Progenitor cell of endocrine pancreas (in vitro differentiated cells): ENCODE data around the gene ASCL3. TPM values are rescaled to one million over a fixed set of nuclear protein-coding genes. Genes with fewer than 3 reads are reported as not detected.
"Not testable (repeated sequence)": the region's sequence is repeated elsewhere in the genome, so short reads cannot be mapped to it uniquely, and the experiment has no call there.

Experiments
- DNase-seq: peaks from one replicate; pipeline ENCODE4 v3.0.0; 2021; ENCODE audit warnings: low spot score; ENCODE audit not compliant: unreplicated experiment
- H3K27ac Mint-ChIP-seq: 2 replicates; pipeline ENCODE4 v1.8.0; 2021; ENCODE audit warnings: mild to moderate bottlenecking, moderate library complexity, mixed read lengths
- H3K27me3 Mint-ChIP-seq: 2 replicates; pipeline ENCODE4 v1.8.0; 2021; ENCODE audit warnings: mixed read lengths
- H3K36me3 Mint-ChIP-seq: 2 replicates; pipeline ENCODE4 v1.8.0; 2022; ENCODE audit warnings: mixed read lengths; ENCODE audit not compliant: insufficient read depth
- H3K4me1 Mint-ChIP-seq: 2 replicates; pipeline ENCODE4 v1.8.0; 2021; ENCODE audit warnings: low read depth, mixed read lengths
- H3K4me3 Mint-ChIP-seq: 2 replicates; pipeline ENCODE4 v1.8.0; 2021; ENCODE audit warnings: low read depth, mild to moderate bottlenecking, moderate library complexity, mixed read lengths
- H3K9me3 Mint-ChIP-seq: 2 replicates; pipeline ENCODE4 v1.8.0; 2021; ENCODE audit warnings: low read depth, mixed read lengths
- total RNA-seq: library from RNA; stranded (reverse); gene quantifications from 2 replicates; pipeline ENCODE4 v1.2.1, GENCODE V29; 2021
- TF ChIP-seq, protein P1 (sequence below): fragments of 200-600 bp; sonication (generic); IDR thresholded peaks from one replicate; pipeline ENCODE4 v1.5.0; 2021; ENCODE audit warnings: antibody characterized with exemption, mild to moderate bottlenecking; ENCODE audit not compliant: unreplicated experiment

The ASCL3 gene
- total RNA-seq, 1 donor from 2014 or later: not detected

DNA sequence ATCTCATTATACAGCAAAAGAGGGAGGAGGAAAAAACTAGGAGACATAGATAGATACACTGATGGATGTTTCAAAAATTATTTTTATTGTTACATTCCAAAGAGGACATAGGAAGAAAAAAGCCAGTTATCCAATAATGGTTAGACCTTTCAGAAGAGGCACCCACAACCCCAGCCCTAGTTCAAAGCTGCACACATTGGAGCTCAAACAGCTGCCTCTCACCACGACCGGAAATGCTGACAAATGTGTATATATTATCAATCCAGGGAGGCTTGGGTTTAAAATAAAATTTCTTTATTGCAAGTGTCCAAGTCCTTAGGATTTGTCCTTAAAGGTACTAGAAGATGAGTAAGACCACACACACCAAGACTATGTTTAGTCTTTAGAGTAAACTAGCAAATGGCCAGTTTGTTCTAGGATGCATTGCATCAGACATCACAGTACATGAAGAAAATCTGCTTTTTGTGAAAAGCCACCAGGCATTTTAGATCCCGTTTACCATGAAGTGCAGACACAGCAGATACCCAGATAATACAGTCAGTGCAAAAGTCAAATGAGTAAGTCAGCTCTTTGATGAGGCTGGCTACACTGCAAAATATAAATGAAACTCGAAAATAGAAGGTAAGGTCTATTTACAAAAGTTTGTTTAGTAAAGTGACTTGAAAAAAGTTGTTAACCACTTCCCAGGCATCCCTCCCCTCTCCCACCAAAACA lies 4.6 kb upstream of the ASCL3 start:
- peaks cover 4% of the 10 kb centered on the region for H3K4me1 Mint-ChIP-seq

GRCh38 chr11:8941341-8942103 lies 1.3 kb downstream of the ASCL3 start:
- TF ChIP-seq, protein P1, sequence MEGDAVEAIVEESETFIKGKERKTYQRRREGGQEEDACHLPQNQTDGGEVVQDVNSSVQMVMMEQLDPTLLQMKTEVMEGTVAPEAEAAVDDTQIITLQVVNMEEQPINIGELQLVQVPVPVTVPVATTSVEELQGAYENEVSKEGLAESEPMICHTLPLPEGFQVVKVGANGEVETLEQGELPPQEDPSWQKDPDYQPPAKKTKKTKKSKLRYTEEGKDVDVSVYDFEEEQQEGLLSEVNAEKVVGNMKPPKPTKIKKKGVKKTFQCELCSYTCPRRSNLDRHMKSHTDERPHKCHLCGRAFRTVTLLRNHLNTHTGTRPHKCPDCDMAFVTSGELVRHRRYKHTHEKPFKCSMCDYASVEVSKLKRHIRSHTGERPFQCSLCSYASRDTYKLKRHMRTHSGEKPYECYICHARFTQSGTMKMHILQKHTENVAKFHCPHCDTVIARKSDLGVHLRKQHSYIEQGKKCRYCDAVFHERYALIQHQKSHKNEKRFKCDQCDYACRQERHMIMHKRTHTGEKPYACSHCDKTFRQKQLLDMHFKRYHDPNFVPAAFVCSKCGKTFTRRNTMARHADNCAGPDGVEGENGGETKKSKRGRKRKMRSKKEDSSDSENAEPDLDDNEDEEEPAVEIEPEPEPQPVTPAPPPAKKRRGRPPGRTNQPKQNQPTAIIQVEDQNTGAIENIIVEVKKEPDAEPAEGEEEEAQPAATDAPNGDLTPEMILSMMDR: no peak
- no peak overlapping the region for H3K4me3 Mint-ChIP-seq
- H3K27ac Mint-ChIP-seq: no peak overlapping the region
- peaks cover 4% of the 10 kb centered on the region for H3K36me3 Mint-ChIP-seq
- no peak for DNase-seq
- H3K4me1 Mint-ChIP-seq: no peaks in the 10 kb centered on the region
- H3K9me3 Mint-ChIP-seq: peaks cover 6% of the 10 kb centered on the region
- no peaks in the 10 kb centered on the region for H3K27me3 Mint-ChIP-seq

More for the DNA sequence above, 4.6 kb upstream of the ASCL3 start:
- Mint-ChIP-seq H3K27me3 (no peaks in the 10 kb centered on the region), H3K27ac (no peak overlapping the region), H3K9me3 (peaks cover 6% of the 10 kb centered on the region), H3K4me3 (no peak overlapping the region), H3K36me3 (peaks cover 20% of the 10 kb centered on the region)
- DNase-seq: no peak
- TF ChIP-seq, protein P1: no peak

GRCh38 chr11:8937659-8938058 lies 5.2 kb downstream of the ASCL3 start:
- Mint-ChIP-seq H3K4me3 (no peak overlapping the region), H3K9me3 (no peaks in the 10 kb centered on the region), H3K27ac (no peak overlapping the region), H3K36me3 (no peaks in the 10 kb centered on the region), H3K4me1 (peaks cover 1% of the 10 kb centered on the region), H3K27me3 (peaks cover 7% of the 10 kb centered on the region)
- no peak for DNase-seq
- TF ChIP-seq, protein P1: no peak

DNA sequence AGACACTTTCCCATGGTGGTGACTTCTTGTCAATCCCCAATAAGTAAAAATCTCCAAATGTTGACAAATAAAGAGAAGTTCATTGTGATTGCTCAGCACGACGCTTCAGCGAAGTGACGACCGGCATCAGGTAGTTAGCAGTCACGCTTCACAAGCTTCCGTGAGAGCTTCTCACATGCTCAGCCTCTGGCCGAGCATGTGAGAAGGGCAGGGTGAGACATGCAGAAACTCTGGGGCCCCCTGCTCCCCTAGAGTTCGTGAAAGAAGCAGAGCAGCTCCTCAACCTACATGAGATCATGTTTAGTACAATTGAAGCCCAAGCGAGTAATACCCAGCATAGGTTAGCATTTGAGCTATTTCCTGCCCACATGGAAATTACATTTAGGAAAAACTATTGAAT lies 5.7 kb downstream of the ASCL3 start:
- DNase-seq: no peak
- Mint-ChIP-seq H3K4me1 (peaks cover 1% of the 10 kb centered on the region), H3K27me3 (peaks cover 7% of the 10 kb centered on the region), H3K9me3 (no peaks in the 10 kb centered on the region), H3K27ac (no peak overlapping the region), H3K36me3 (no peaks in the 10 kb centered on the region), H3K4me3 (no peak overlapping the region)
- TF ChIP-seq, protein P1: no peak

DNA sequence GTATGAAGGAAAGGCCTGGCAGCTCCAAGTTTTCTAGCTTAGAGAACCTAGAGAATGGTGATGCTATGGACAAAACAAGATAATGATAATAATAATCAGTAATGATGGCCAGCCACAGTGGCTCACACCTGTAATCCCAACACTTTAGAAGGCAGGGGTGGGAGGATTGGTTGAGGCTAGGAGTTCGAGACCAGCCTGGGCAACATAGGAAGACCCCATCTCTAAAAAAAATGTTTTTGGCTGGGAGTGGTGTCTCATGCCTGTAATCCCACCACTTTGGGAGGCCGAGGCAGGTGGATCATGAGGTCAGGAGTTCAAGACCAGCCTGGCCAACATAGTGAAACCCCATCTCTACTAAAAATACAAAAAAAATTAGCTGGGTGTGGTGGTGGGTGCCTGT lies 7.0 kb downstream of the ASCL3 start:
- H3K4me1 Mint-ChIP-seq, H3K27ac Mint-ChIP-seq, DNase-seq, H3K27me3 Mint-ChIP-seq, H3K36me3 Mint-ChIP-seq, H3K4me3 Mint-ChIP-seq, H3K9me3 Mint-ChIP-seq: not testable (repeated sequence)
